HUDEP-2 (cell line): ENCODE data around the gene CDH23.

ENCODE experiments used
- DNase-seq, 76 experiments: peaks; one replicate each; lab custom pipeline; 2025; ENCODE audit not compliant: unreplicated experiment in 76 of 76; lab: John Stamatoyannopoulos, UW

Gene CDH23

GRCh38 chr10:71761541-71762113 is 364.9 kb downstream of the CDH23 start:
- no peak for DNase-seq

GRCh38 chr10:71762324-71762723 is 365.6 kb downstream of the CDH23 start:
- no peak for DNase-seq

DNA sequence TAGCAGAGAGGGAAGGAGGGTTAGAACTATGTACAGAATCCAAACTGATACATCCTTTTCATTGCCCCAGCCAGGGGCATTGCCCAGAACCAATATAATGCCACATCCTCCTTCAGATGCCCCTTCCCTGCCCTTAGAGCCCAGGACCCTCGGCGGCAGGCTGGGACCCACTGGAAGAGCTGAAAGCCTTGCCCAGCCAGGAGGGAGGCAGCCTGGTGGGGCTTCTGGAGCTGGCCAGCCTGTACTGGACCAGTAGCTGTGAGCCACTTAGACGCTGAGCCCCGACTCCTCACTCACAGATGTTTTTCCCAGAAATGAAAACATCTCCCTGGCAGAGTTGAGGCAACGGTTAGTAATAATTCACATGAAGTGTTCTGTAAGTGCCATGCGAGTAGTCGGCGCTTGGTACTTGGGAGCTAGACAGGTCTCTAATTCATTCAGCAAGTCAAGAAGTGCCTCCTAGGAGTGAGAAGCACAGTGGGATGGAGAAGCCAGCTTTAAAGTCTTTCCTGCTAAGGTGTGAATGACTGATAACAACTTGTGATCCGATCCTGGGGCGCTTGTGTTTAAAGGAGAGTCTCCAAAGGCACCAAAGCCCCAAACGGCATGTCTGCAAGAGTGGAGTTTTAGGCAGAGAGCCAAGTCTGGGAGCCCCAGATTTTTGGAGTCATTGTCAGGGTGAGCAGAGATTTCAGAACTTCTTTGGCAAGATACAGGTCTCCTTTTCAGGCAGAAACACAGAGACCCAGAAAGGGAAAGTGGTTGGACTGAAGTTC is 366.8 kb downstream of the CDH23 start:
- DNase-seq: no peak

- DNase-seq: no peak
These were observed 368.6 kb downstream of the CDH23 start for GRCh38 chr10:71765176-71765904.

DNA sequence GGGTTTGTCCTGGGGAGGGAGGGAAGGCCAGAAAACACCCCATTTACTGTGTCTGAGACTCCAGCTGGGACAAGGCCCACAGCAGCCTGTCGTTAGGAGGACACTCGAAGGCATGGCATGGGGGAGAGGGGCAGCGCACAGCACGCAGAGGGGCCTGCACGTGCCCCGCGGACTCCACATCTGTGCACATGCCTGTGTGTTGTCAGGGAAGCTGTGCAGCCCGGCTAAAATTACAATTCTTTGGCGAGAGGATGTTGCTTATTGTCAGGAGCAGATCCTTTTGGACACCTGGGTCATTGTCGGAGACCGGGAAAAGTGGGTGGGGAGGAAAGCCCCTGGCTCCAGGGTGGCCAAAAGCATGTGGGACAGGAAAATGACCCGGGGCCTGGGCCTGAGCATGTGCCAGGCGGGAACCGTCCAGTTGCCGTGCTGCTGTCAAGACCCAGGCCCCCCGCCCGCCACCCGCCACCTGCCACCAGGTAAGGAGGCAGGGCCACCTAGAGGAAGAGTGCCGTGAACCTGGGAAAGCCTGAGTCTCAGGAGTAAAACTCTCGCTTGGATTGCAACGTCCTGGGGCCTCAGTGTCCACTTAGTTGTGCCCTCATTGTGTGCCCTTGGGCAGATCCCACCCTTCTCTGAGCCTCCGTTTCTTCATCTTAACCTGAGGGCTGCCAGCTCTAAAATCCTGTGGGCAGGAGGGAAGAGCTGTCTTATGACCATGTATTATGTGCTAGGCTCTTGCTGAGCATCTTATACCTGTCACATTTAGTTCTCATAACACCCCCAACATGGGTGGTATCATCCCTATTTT is 369.4 kb downstream of the CDH23 start:
- no peak for DNase-seq

- DNase-seq: peak in 72 of 76 experiments; percentile 6 to 87 (median 69)
These were observed 370.1 kb downstream of the CDH23 start for GRCh38 chr10:71766717-71767419.

- no peak for DNase-seq
These were observed 370.8 kb downstream of the CDH23 start for GRCh38 chr10:71767420-71768035.

DNA sequence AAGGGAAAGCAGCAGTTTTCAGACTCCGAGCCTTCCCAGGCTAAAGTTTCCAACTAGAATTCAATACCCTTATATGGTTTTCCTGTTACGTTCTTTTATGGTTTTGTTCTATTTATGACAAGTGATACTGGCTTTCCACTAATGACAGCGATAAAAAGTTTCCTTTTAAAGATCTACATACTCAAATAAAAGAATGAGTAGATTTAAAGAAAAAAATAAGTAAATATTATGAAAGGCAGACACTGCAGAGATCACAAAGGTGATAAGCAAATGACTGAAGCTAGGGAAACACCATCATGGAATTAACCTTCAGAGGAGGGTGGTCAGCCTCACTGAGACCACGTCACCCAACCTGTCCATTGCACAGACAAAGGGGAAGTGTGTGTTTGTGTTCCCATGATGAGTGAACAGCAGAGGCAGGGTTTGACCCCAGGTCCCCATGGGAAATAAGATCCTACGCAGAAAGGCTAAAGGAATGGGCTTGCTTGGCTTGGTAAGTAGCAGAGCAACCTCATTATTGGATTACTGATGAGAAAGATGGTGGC is 372.6 kb downstream of the CDH23 start:
- DNase-seq: no peak

DNA sequence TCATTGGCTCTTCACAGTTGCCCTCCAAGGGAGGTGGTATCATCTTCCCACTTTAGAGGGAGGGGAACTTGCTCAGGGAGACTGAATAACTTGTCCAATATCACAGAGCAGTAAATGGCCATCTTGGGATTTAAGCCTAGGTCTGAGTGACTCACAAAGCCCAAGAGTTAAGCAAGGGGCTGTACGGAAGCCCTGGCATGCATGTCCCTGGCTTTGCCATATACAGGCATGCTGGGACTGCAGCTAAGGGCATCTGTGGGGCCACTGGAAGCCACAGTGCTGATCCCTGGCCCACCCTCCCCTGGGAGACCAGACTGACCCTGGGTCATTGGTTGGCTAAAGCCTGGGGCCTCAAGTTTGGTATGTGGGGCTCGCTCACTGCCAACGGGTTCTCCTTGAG is 373.5 kb downstream of the CDH23 start:
- DNase-seq: no peak

- DNase-seq: no peak
These were observed 374.1 kb downstream of the CDH23 start for GRCh38 chr10:71770789-71771188.

DNA sequence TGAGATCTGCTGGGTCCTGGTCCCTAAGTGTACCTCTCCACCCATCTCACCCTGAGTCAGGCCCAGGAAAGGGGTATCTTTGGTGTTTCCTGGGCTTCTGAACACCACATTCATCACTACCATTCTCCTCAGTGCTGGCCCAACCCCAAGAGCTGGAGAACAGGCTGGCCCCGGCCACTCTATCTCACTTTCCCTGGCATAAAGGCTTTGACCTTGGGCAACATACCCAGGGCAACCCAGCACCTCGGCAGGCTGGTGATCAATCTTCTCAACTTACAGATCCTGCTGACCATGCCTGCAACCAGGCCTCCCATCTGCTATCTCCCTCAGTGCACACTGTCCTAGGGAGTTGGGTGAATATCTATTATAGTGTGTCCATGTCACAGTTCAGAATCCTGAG is 374.5 kb downstream of the CDH23 start:
- DNase-seq: no peak

DNA sequence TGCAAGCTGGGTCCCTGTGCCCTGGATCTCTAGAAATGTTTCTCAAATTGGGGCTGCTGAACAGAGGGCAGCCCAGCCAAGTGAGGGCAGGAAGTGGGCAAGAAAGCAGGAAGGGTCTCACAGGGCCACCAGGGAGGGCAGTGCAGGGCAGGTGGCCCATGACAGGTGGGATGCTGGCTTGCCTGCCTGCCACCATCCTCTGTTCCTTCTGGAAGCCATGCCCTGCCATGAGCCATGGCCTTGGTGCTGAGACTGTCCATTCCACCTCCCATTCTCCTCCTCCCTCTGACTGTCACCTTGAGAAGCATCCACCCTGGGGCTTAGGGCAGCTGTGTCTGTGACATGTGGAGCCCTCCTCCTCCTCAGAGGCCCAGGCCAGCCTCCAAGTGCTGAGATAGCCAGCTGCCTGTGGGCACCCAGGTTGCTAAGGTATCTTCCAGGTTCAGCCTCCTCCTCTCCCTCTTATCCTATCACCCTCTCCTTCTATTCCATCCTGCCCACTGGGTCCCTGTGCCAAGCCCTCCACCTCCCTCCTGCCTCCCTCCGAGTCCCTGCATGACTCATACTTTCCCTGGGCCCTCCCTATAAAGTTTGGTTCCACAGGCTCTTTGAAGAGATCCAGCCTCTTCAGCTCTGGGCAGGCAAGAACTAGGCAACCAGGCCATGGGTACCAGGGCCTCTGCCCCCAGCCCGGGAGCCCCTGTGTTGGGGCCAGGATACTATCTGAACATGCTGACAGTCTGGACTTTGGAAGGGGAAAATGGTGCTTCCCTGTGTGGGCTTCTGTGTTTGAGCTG is 375.3 kb downstream of the CDH23 start:
- DNase-seq: peak in 35 of 76 experiments; percentile 9 to 61 (median 21)

DNA sequence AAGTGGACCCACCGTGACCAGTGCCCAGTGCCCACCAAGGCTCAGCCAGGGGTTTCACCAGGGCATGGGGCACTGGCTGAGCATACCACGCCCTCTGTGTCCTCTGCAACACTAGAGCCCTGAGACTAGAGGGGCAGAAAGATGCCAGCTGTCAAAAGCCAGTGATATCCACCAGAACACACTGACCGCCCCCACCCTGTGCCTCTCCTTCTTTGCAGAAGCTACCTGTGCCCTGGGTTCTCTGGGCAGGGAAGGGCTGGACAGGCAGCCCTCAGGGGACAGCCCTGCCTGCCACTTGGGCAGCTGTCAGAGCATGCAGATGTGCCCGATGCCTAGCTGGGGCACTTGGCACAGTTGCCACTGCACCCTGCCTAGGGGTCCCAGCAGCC is 376.1 kb downstream of the CDH23 start:
- no peak for DNase-seq

- DNase-seq: peak in 71 of 76 experiments; percentile 6 to 90 (median 72)
These were observed 376.7 kb downstream of the CDH23 start, which contains the start of gene VSIR for GRCh38 chr10:71773221-71773971. VSIR (minus strand) TSS chr10:71773520; CDS start chr10:71773439, 81 bp downstream.

DNA sequence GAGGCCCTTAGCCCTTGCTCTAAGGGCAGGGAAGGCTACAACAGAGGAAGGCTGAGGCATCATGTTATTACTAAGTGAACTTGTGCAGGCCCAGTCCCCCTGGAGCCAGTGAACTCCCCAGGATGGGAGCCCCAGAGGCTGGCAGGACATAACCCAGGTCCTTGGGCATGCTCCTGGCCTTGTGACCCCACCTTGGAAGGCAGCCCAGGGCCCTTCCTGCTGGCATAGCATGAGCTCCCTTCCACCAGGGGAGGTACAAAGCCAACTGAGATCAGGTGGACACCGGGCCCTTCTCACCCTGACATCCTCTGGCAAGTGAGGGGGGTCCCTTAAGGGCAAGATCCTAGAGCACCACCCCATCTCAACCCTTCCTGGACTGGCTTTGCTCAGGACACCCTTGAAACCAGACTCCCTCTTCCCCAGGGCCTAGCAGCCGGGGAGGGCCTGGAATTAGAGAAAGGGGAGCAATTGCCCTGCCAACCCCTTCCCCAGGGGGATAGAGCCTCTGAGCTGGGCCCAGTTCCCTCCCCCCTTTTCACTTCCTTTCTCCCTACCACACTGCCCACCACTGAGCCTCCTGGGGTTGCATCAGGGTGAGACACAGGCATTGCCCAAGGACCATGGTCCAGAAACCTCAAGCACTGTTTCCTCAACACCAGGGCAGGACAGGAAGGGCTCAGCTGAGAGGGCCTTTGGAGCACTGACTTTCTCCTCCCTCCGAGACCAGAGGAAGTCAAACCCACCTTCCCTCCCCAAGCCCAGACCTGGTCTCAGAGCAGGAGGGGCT is 378.4 kb downstream of the CDH23 start:
- DNase-seq: no peak

- DNase-seq: no peak
These were observed 379.8 kb downstream of the CDH23 start for GRCh38 chr10:71776481-71776925.
